Astrocyte of the spinal cord (primary cell): ENCODE data around the gene OGFOD2.

Experiments
- DNase-seq: peaks from one replicate; pipeline ENCODE4 v3.0.0; 2011; ENCODE audit warnings: low read depth, low spot score
- H3K4me3 ChIP-seq: 2 replicates; pipeline ENCODE4 v1.5.1; 2011; ENCODE audit warnings: low read depth, mild to moderate bottlenecking, low read length, moderate library complexity
- in situ Hi-C: cut with HindIII; loops from 2 replicates; pipeline ENCODE4 v1.10.0; 2017; ENCODE audit warnings: low sequenced_read_pairs
- TF ChIP-seq, protein P1 (sequence below): IDR thresholded peaks from 2 replicates; pipeline ENCODE4 v1.5.1; 2012; ENCODE audit warnings: low read depth, mild to moderate bottlenecking, low read length, inconsistent platforms

OGFOD2 gene

DNA sequence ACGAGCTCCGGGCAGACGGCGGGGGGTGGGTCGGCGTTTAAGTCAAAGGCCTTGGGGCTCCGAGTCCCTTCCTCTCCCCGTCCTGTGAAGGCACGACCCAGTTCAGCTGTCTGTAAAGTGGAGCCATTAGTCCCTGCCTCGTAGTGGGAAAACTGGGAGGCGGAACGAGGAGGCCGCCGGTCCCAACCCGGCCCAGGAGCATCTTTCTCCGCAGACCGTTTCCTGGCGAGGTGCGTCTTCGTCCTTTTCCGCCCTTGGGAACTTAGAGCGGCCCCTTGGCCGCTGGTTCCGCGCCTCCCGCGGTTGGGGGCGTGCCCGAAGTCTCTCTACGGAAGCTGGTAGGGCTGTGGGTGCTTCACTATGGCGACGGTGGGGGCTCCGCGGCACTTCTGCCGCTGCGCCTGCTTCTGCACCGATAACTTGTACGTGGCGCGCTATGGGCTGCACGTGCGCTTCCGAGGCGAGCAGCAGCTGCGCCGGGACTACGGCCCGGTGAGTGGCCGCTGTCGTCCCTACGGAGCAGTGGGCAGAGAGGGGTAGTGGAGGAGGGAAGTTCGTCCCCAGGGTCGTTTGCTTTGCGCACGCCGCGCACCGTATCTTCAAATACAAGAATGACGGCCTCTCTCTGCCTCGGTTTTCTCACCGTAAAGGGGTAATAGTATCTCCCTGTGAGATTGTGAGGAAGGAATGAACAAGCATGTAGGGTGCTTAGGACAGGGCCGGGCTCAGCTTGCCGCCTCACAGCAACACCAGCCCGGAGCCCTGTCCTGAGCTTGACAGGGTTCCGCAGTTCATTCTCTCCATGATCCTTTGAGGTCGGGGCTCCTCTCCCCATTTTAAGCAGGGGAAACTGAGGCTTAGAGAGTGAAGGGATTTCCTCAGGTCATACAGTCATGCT, at the start of gene OGFOD2:
OGFOD2 (plus strand) TSS at position 353 of the 898 bp plus-strand sequence; CDS start at position 361, 8 bp downstream.
- peak; percentile 95 for DNase-seq

DNA sequence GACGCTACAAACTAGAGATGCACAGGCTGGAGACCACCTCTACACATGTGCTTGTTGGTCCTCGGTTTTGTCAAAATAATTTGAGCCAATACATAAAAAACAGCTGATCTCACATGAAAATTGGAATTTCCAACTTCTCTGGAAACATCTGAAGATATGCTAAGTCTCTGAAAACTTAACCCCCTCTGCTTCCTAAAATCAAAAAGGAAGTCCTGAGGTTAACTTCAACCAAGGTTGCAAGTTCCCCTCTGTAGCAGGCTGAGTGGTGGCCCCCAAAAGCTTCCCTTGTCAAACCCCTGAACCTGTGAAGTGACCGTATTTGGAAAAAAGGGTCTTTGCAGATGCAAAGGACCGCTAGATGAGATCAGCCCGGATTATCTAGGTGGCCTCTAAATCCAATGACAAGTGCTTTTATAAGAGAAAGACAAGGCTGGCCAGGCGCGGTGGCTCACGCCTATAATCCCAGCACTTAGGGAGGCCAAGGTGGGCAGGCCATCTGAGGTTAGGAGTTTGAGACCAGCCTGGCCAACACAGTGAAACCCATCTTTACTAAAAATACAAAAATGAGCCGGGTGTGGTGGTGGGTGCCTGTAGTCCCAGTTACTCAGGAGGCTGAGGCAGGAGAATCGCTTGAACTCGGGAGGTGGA, 47.2 kb upstream of the OGFOD2 start:
- in situ Hi-C loops: no loop called here
- TF ChIP-seq, protein P1, sequence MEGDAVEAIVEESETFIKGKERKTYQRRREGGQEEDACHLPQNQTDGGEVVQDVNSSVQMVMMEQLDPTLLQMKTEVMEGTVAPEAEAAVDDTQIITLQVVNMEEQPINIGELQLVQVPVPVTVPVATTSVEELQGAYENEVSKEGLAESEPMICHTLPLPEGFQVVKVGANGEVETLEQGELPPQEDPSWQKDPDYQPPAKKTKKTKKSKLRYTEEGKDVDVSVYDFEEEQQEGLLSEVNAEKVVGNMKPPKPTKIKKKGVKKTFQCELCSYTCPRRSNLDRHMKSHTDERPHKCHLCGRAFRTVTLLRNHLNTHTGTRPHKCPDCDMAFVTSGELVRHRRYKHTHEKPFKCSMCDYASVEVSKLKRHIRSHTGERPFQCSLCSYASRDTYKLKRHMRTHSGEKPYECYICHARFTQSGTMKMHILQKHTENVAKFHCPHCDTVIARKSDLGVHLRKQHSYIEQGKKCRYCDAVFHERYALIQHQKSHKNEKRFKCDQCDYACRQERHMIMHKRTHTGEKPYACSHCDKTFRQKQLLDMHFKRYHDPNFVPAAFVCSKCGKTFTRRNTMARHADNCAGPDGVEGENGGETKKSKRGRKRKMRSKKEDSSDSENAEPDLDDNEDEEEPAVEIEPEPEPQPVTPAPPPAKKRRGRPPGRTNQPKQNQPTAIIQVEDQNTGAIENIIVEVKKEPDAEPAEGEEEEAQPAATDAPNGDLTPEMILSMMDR: no peak
- H3K4me3 ChIP-seq: no peak overlapping the region
- DNase-seq: no peak

More for the DNA sequence above, at the start of gene OGFOD2:
- peak within 1 kb of the TSS; percentile 96 for H3K4me3 ChIP-seq
- in situ Hi-C loops: no loop called here
- TF ChIP-seq, protein P1: no peak

DNA sequence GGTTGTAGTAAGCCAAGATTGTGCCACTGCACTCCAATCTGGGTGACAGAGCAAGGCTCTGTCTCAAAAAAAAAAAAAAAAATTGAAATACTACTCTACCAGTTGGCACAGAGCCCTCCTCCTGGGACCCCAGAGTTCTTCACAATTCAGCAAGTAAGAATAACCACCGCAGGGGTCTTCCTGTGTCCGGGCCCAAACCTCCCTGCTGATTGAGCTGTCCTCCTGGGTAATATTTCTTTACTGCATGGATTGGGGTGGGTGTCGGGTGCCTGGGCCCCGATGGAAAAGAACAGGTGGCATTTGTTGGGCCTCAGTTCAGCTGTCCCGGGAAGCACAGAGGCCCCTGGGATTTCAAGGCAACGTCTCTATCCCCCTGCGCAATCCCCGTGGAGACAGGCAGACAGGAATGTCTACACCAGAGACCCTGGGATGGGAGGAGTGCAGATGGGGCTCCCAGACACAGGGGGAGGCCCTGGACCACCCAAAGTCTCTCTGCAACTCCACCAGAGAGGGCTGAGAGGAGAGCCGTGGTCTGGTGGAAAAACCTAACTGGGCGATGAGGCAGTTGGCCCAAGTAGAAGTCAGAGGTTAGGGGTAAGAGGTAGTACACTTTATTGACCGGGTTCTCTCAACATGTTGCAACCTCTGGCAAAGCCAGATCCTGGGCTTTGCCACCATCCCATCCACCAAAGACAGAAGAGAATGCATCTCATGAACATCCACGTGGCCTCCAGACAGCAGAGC, 46.5 kb upstream of the OGFOD2 start:
- in situ Hi-C loops: no loop called here
- TF ChIP-seq, protein P1: no peak
- no peak for DNase-seq
- no peak overlapping the region for H3K4me3 ChIP-seq

DNA sequence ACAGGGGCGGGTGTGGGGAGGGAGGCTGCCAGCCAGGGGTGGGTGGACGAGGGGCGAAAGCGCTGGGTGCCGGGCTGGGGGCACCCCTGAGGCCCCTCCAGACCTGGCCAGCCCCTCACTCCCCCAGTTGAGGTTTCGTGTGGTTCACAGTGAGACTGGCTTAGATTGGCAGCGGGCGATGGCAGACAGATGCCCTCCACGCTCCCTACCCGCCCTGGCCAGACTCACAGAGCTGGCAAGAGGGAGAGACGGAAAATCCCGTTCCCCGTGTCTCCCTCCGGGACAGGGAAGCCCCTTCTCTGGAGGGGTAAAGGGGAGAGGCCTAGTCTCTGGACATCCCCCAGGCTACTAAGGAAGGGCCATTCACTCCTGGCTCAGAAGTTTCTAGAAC, 45.9 kb upstream of the OGFOD2 start:
- TF ChIP-seq, protein P1: no peak
- in situ Hi-C loops: no loop called here
- H3K4me3 ChIP-seq: no peak overlapping the region
- DNase-seq: no peak

DNA sequence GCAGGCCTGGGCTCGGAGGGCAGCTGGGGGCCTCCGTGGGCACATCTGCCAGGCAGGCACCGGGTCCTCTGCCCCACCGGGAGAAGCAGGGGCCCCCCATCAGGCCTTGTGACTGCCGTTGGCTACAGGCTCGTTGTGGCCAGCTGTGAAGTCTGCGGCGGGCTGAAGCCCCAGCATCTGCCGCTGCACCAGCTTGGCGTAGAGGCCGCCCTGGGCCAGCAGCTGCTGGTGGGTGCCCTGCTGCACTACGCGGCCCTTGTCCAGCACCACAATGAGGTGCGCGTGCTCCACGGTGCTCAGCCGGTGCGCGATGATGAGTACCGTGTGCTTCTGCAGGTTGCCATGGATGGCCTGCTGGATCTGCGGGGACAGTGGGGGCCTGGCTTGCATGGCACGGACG, 45.2 kb upstream of the OGFOD2 start:
- in situ Hi-C loops: no loop called here
- no peak for DNase-seq
- H3K4me3 ChIP-seq: no peak overlapping the region
- TF ChIP-seq, protein P1: no peak

DNA sequence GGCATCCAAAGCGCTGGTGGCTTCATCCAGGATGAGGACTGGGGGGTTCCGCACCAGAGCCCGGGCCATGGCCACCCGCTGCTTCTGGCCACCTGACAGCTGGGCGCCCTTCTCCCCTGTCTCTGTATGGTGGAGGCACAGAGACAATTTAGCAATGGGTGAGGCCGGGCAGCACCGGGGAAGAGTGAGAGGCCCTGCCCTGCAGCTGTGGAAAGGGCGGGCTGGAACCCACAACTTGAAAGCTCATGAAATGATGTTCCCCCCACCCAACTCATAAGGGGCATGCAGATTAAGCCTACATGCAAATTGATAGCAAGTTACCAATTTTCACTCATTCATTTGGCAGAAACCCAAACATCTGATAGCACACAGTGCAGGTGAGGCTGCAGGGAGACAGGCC, 42.8 kb upstream of the OGFOD2 start:
- in situ Hi-C loops: no loop called here
- TF ChIP-seq, protein P1: no peak
- no peak overlapping the region for H3K4me3 ChIP-seq
- DNase-seq: no peak
